GM13977 (cell line): ENCODE data around the gene PRMT7.

Experiments
- DNase-seq: peaks from one replicate; pipeline ENCODE4 v3.0.0; 2012; ENCODE audit warnings: low spot score
- CTCF ChIP-seq: IDR thresholded peaks from 2 replicates; pipeline ENCODE4 v1.5.1; 2012; ENCODE audit warnings: mild to moderate bottlenecking, control low read depth; ENCODE audit not compliant: insufficient read depth; ENCODE audit errors: extremely low read depth, missing control alignments
- in situ Hi-C: fragments of 300-500 bp; cut with MboI; formaldehyde crosslinking; loops from one replicate; pipeline ENCODE4 v1.12.0; 2022; ENCODE audit warnings: low sequenced_read_pairs, low pct_unique_long_range_greater_than_20kb, mixed read lengths, inconsistent platforms; ENCODE audit not compliant: unreplicated experiment

The PRMT7 gene

GRCh38 chr16:68283346-68283745, 27.5 kb upstream of the PRMT7 start:
- DNase-seq = no peak
- TF ChIP-seq CTCF = no peak
- in situ Hi-C loops = no loop called here

GRCh38 chr16:68283801-68284598, 26.8 kb upstream of the PRMT7 start:
- peak; percentile 54 for DNase-seq
- in situ Hi-C loops = no loop called here
- no peak for TF ChIP-seq CTCF

GRCh38 chr16:68284847-68285246, 26.0 kb upstream of the PRMT7 start:
- in situ Hi-C loops = no loop called here
- TF ChIP-seq CTCF = no peak
- DNase-seq = peak; percentile 73

GRCh38 chr16:68285683-68286082, 25.1 kb upstream of the PRMT7 start:
- no peak for DNase-seq
- in situ Hi-C loops = no loop called here
- TF ChIP-seq CTCF = no peak

GRCh38 chr16:68286153-68287074, 24.4 kb upstream of the PRMT7 start:
- in situ Hi-C loops = no loop called here
- DNase-seq = peak; percentile 23
- TF ChIP-seq CTCF = no peak

- no peak for DNase-seq
- in situ Hi-C loops = no loop called here
- TF ChIP-seq CTCF = no peak
These were observed 23.3 kb upstream of the PRMT7 start for GRCh38 chr16:68287276-68288251.
